ENCODE measurements around the gene PCYOX1L. TPM values are rescaled to one million over a fixed set of nuclear protein-coding genes. Genes with fewer than 3 reads are reported as not detected.

The PCYOX1L gene
- total RNA-seq, 1 experiment from 2014 or later = 15.3 TPM

DNA sequence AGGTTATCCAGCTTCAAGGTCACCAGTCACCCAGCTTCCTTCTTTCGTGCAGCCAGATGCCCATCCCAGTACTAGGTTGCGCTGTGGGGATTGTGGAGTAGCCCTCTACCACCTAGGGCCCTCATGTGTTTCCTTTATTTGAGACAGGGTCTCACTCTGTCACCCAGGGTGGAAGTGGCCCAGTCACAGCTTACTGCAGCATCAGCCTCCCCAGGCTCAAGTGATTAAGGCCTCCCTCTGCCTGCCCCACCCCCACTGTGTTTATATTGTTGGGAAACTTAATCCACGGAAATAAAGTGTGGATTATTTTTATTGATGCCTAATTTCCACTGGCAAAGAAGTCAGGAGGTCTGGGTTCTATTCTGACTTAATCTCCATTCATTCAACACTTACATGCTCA is 17.0 kb downstream of the PCYOX1L start:
- no peak overlapping the region for H3K4me2 ChIP-seq (ENCODE audit: insufficient read depth, insufficient read length, low read length)
- 0 out of 7 replicates have a peak overlapping the region, but pooled peaks of 1 of the 3 experiments have one; percentile 68 for H3K27ac Mint-ChIP-seq
- H2BK15ac ChIP-seq (ENCODE audit: low read depth, low read length) = no peak overlapping the region
- no peak overlapping the region for H4K91ac ChIP-seq (ENCODE audit: insufficient read length, low read depth, low read length)
- no peaks in the 10 kb centered on the region for H4K20me1 ChIP-seq (ENCODE audit: control insufficient read depth, insufficient read depth, insufficient read length)
- H2BK20ac ChIP-seq (ENCODE audit: low read depth, low read length, poor library complexity, severe bottlenecking) = no peak overlapping the region
- no peak overlapping the region for H3K23ac ChIP-seq (ENCODE audit: insufficient read length, low read depth, low read length)
- no peak overlapping the region for H2BK5ac ChIP-seq (ENCODE audit: insufficient read length, low read length)
- DNase-seq = no peak
- no peak overlapping the region for H2BK120ac ChIP-seq (ENCODE audit: low read depth, low read length, poor library complexity, severe bottlenecking)
- no peak overlapping the region for H3K9ac ChIP-seq (ENCODE audit: extremely low read depth, insufficient read length, low read length)
- H3K4me1 ChIP-seq (ENCODE audit: insufficient read depth, low read length) = no peaks in the 10 kb centered on the region
- TF ChIP-seq, protein P1, sequence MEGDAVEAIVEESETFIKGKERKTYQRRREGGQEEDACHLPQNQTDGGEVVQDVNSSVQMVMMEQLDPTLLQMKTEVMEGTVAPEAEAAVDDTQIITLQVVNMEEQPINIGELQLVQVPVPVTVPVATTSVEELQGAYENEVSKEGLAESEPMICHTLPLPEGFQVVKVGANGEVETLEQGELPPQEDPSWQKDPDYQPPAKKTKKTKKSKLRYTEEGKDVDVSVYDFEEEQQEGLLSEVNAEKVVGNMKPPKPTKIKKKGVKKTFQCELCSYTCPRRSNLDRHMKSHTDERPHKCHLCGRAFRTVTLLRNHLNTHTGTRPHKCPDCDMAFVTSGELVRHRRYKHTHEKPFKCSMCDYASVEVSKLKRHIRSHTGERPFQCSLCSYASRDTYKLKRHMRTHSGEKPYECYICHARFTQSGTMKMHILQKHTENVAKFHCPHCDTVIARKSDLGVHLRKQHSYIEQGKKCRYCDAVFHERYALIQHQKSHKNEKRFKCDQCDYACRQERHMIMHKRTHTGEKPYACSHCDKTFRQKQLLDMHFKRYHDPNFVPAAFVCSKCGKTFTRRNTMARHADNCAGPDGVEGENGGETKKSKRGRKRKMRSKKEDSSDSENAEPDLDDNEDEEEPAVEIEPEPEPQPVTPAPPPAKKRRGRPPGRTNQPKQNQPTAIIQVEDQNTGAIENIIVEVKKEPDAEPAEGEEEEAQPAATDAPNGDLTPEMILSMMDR (conservative IDR thresholded peaks at IDR 0.05) = no peak
- no peaks in the 10 kb centered on the region for H3K79me1 ChIP-seq (ENCODE audit: insufficient read depth, low read depth, low read length, poor library complexity, severe bottlenecking)
- no peak overlapping the region for H3K56ac ChIP-seq (ENCODE audit: insufficient read length, low read depth, low read length)
- H3K27me3 ChIP-seq (ENCODE audit: insufficient read depth, low read length) = no peaks in the 10 kb centered on the region
- no peak overlapping the region for H2AFZ ChIP-seq (ENCODE audit: low read length)
- H3T11ph ChIP-seq (ENCODE audit: low read length) = no peak overlapping the region
- no peak overlapping the region for H3K18ac ChIP-seq (ENCODE audit: insufficient read length, low read depth, low read length)
- no peak overlapping the region for H3K14ac ChIP-seq (ENCODE audit: insufficient read depth, low read length)
- no peak overlapping the region for H4K8ac ChIP-seq (replicated peaks; ENCODE audit: insufficient read length, low read depth, low read length)
- no peak overlapping the region for H2AK5ac ChIP-seq (ENCODE audit: insufficient read length, low read length)
- no peaks in the 10 kb centered on the region for H3K36me3 Mint-ChIP-seq (ENCODE audit: insufficient read depth in 1 of 3, low read depth in 3 of 3)
- H3K9me3 Mint-ChIP-seq = no peaks in the 10 kb centered on the region; a peak in 1 of 5 replicates
- no peaks in the 10 kb centered on the region for H3K9me3 ChIP-seq (ENCODE audit: control insufficient read depth, low read depth, low read length)
- no CpG with 5 or more reads among the region's 3 CpGs for WGBS (ENCODE audit: extremely low coverage, insufficient read length, low lambda C conversion rate)
- no peak overlapping the region for H2BK12ac ChIP-seq (ENCODE audit: insufficient read length, low read depth, low read length)
- no peaks in the 10 kb centered on the region for H3K79me2 ChIP-seq (ENCODE audit: insufficient read depth, low read length)
- no peaks in the 10 kb centered on the region for H3K23me2 ChIP-seq (ENCODE audit: insufficient read length, low read depth, low read length, poor library complexity, severe bottlenecking)
- H3K4ac ChIP-seq (ENCODE audit: low read depth, low read length) = no peak overlapping the region
- no peaks in the 10 kb centered on the region for H3K27me3 Mint-ChIP-seq (ENCODE audit: low read depth)
- no peak overlapping the region for H4K5ac ChIP-seq (ENCODE audit: insufficient read length, low read depth, low read length)
- H3K4me3 Mint-ChIP-seq = no peak overlapping the region
- H3K27ac ChIP-seq (ENCODE audit: insufficient read length, low read depth, low read length) = no peak overlapping the region
- H3K4me1 Mint-ChIP-seq = peaks cover 21 to 22% of the 10 kb centered on the region in 2 experiments

Measured in H9 (cell line).